ENCODE data around the gene GHRL.

DNA sequence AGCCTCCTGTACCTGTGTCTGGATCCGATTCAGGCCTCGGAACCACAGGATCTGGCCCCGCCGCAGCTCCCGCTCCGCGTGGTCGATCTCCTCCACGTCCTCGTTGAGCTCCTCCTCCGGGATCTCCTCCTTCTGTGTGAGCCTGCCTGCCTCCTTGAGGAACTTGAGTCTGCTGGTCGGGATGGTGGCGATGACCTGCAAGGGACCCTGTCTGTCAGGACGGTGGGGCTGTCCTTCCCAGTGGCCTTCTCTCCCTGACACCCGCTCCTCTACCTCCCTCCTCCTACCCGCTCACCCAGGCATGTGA, 45.4 kb upstream of the GHRL start:
- TF ChIP-seq CTCF (IDR thresholded peaks at IDR 0.05) (no peak), EZH2 (IDR thresholded peaks at IDR 0.05) (no peak)
